ENCODE results near the gene EPHB1.

- TF ChIP-seq POLR2AphosphoS5 (IDR thresholded peaks at IDR 0.05; ENCODE audit: low read depth, low read length) (no peak), TAF1 (IDR thresholded peaks at IDR 0.05; ENCODE audit: borderline replicate concordance, insufficient read depth, low read length) (no peak), SIN3A (IDR thresholded peaks at IDR 0.05; ENCODE audit: borderline replicate concordance, insufficient read depth, low read length) (no peak), REST (IDR thresholded peaks at IDR 0.05; ENCODE audit: insufficient read depth in 1 of 2, low read depth in 2 of 2, low read length in 2 of 2) (no peak)
Observed at GRCh38 chr3:135191708-135192107, 396.6 kb downstream of the EPHB1 start.

All from PFSK-1 (cell line).